NCI-H510A (cell line): ENCODE measurements around the gene PATL2.
"Not testable (repeated sequence)": the region's sequence is repeated elsewhere in the genome, so short reads cannot be mapped to it uniquely, and the experiment has no call there.

ENCODE experiments used
- DNase-seq: peaks from one replicate; lab custom pipeline; 2025; lab: John Stamatoyannopoulos, UW

Gene PATL2

DNA sequence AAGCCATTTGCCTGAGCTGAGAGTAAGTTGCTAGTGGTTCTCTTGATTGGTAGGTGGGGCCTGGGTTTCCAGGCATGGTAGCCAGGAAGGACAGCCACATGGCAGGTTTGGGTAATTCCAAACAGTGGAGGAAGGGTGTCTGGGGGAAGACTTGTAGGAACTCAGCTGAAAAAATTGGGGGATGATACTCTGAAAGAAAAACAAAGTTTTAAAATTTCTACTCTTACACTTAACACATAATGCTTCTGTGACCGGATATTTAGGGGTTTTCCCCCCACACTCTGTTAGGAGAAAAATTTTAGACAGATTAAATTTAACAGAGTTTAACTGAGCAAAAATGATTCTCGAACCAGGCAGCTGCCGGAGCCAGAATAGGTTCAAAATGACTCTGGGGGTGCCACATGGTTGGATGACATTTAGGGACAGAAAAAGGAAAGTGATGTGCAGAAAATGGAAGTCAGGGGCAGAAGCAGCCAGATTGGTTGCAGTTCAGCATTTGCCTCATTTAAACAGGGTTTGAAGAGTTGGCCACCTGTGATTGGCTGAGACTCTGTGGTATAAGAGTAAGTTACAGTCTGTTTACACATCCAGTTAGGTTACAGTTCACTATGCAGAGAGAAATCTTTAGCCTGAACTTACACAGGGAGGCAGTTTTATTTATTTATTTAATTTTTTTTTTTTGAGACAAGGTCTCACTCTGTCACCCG is 8.3 kb upstream of the PATL2 start:
- no peak for DNase-seq

DNA sequence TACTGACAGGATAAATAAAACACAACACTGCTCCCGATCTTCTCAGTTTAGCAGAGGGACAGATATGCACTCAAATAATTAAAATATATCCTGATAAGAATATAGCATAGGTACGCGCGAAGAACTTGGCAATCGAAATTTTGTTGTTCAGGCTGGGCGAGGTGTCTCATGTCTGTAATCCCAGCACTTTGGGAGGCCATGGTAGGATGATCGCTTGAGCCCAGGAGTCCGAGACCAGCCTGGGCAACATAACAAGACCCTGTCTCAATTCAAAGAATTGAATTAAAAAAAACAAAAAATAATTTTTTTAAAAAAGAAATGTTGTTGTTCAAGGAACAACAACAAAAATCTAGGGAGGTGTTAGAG is 7.8 kb upstream of the PATL2 start:
- no peak for DNase-seq

DNA sequence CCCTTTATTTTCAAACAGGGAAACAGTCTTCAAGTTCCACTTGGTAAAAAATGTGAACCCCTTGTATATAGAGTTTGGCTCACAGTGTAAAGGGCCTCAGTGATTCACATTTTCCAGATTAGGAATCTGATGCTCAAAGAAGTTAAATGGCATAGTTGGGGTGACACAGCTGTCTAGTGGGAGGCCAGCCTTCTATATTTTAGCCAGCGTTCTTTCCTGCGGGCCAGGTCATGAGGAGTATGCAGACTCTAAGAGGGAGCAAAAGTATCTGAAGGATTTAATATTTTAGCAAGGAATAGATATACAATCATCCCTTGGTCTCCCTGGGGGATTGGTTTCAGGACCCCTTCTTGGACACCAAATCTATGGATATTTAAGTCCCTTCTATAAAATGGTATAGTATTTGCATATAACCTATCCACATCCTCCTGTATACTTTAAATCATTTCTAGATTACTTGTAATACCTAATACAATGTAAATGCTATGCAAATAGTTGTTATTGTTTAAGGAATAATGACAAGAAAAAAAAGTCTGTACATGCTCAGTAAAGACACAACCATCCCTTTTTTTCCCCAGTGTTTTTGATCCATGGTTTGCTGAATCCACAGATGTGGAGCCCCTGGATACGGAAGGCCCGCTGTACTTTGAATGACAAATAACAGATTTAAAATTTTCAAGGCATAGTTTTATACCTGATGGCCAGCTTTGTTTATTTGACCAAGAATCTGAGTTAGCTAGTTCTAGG is 7.2 kb upstream of the PATL2 start:
- no peak for DNase-seq

DNA sequence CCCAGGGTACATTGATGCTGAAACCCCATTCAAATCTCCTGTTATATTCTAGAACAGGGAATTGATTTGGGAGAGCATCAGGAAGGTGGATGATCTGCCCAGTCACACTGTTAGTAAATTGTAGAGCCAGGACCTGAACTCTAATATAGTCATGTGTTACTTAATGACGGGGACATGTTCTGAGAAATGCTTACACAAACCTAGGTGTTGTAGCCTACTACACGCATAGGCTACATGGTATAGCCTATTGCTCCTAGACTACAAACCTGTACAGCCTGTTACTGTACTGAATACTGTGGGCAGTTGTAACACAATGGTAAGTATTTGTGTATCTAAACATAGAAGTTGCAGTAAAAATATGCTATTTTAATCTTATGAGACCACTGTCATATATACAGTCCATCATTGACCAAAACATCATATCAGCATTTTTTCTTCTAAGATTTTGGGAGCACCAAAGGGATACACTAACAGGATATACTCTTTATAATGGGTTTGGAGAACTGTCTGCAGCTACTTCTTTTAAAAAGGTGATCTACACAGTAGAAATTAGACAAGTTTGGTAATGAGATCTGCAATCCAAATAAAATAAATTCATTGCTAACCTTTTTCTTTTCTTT is 6.0 kb upstream of the PATL2 start:
- DNase-seq, result no peak

DNA sequence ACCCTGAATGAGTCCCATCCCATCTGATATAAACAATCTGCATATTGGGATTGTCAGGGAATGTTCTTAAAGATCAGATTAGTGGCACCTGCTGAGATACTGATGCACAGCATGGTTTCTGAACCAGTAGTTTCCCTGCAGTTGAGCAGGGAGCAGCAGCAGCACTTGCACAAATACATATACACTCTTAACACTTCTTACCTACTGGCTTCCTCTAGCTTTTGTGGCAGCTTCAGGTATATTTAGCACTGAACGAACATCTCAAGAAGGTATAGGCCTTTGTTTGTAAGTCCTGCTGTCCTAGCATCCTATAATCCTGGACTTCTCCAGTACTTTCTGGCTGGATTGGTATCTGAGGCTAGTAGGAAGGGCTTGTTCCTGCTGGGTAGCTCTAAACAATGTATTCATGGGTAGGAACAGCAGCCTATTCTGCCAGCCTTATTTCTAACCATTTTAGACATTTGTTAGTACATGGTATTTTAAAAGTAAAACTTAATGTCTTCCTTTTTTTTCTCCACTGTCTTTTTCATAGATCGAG is 4.7 kb upstream of the PATL2 start:
- no peak for DNase-seq

DNA sequence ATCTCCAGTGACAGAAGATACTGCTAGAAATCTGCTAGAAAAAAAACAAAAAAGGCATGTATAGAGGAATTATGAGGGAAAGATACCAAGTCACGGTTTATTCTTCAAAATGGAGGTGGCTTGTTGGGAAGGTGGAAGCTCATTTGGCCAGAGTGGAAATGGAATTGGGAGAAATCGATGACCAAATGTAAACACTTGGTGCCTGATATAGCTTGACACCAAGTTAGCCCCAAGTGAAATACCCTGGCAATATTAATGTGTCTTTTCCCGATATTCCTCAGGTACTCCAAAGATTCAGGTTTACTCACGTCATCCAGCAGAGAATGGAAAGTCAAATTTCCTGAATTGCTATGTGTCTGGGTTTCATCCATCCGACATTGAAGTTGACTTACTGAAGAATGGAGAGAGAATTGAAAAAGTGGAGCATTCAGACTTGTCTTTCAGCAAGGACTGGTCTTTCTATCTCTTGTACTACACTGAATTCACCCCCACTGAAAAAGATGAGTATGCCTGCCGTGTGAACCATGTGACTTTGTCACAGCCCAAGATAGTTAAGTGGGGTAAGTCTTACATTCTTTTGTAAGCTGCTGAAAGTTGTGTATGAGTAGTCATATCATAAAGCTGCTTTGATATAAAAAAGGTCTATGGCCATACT is 4.1 kb upstream of the PATL2 start:
- DNase-seq, result no peak

DNA sequence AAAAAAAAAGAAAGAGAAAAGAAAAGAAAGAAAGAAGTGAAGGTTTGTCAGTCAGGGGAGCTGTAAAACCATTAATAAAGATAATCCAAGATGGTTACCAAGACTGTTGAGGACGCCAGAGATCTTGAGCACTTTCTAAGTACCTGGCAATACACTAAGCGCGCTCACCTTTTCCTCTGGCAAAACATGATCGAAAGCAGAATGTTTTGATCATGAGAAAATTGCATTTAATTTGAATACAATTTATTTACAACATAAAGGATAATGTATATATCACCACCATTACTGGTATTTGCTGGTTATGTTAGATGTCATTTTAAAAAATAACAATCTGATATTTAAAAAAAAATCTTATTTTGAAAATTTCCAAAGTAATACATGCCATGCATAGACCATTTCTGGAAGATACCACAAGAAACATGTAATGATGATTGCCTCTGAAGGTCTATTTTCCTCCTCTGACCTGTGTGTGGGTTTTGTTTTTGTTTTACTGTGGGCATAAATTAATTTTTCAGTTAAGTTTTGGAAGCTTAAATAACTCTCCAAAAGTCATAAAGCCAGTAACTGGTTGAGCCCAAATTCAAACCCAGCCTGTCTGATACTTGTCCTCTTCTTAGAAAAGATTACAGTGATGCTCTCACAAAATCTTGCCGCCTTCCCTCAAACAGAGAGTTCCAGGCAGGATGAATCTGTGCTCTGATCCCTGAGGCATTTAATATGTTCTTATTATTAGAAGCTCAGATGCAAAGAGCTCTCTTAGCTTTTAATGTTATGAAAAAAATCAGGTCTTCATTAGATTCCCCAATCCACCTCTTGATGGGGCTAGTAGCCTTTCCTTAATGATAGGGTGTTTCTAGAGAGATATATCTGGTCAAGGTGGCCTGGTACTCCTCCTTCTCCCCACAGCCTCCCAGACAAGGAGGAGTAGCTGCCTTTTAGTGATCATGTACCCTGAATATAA is 2.2 kb upstream of the PATL2 start:
- DNase-seq, result no peak

DNA sequence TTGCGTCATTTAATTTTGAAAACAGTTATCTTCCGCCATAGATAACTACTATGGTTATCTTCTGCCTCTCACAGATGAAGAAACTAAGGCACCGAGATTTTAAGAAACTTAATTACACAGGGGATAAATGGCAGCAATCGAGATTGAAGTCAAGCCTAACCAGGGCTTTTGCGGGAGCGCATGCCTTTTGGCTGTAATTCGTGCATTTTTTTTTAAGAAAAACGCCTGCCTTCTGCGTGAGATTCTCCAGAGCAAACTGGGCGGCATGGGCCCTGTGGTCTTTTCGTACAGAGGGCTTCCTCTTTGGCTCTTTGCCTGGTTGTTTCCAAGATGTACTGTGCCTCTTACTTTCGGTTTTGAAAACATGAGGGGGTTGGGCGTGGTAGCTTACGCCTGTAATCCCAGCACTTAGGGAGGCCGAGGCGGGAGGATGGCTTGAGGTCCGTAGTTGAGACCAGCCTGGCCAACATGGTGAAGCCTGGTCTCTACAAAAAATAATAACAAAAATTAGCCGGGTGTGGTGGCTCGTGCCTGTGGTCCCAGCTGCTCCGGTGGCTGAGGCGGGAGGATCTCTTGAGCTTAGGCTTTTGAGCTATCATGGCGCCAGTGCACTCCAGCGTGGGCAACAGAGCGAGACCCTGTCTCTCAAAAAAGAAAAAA is 1.4 kb upstream of the PATL2 start:
- peak; percentile 26 for DNase-seq

DNA sequence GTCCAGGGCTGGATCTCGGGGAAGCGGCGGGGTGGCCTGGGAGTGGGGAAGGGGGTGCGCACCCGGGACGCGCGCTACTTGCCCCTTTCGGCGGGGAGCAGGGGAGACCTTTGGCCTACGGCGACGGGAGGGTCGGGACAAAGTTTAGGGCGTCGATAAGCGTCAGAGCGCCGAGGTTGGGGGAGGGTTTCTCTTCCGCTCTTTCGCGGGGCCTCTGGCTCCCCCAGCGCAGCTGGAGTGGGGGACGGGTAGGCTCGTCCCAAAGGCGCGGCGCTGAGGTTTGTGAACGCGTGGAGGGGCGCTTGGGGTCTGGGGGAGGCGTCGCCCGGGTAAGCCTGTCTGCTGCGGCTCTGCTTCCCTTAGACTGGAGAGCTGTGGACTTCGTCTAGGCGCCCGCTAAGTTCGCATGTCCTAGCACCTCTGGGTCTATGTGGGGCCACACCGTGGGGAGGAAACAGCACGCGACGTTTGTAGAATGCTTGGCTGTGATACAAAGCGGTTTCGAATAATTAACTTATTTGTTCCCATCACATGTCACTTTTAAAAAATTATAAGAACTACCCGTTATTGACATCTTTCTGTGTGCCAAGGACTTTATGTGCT is 721 bp upstream of the PATL2 start:
- no peak for DNase-seq

DNA sequence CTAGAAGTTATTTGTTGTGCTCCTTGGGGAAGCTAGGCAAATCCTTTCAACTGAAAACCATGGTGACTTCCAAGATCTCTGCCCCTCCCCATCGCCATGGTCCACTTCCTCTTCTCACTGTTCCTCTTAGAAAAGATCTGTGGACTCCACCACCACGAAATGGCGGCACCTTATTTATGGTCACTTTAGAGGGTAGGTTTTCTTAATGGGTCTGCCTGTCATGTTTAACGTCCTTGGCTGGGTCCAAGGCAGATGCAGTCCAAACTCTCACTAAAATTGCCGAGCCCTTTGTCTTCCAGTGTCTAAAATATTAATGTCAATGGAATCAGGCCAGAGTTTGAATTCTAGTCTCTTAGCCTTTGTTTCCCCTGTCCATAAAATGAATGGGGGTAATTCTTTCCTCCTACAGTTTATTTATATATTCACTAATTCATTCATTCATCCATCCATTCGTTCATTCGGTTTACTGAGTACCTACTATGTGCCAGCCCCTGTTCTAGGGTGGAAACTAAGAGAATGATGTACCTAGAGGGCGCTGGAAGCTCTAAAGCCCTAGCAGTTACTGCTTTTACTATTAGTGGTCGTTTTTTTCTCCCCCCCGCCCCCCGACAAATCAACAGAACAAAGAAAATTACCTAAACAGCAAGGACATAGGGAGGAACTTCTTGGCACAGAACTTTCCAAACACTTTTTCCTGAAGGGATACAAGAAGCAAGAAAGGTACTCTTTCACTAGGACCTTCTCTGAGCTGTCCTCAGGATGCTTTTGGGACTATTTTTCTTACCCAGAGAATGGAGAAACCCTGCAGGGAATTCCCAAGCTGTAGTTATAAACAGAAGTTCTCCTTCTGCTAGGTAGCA is 657 bp downstream of the PATL2 start:
- no peak for DNase-seq

DNA sequence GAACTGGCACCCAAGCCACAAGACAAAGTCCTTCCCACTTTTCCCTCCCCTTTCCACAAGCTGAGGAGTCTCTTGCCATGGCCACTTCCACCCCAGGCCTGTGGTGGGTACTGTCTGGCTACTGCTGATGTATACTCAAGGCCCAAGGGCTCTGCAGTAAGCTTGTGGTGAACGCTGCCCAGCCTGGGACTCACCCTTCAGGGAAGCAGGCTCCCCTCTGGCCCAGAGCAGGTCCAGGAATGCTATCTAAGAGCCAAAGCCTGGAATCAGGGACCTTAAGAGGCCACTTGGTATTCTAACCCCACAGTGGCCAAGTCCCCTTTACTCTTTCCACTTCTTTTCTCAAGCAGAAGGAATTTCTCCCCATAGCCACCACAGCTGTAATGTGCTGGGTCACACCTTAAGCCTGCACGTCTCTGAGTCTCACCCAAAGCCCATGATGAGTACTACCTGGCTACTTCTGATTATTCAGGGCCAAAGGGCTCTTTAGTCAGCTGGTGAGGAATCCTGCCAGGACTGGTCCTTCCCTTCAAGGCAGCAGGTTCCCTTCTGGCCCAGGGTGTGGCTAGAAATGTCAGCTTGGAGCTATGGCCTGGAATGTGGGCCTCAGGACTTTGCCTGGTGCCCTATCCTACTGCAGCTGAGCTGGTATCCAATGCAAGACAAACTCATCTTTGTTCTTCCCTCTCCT is 4.0 kb downstream of the PATL2 start:
- no peak for DNase-seq

DNA sequence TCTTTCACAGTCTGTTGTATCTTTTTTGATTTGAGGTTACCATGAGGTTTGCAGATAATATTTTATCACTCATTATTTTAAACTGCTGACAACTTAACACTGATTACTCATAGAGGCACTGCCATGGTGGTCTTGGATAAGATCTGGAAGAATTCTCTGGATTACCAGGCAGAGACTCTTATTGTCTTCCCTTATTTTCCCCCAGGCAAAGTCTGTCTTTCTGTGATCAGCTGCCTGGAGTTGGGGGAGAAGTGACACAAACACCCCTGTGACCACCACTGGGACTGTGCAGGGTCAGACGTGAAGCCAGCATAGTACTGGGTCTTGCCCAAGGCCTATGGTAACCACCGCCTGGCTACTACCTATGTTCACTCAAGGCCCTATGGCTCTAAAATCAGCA is 4.7 kb downstream of the PATL2 start:
- no peak for DNase-seq

DNA sequence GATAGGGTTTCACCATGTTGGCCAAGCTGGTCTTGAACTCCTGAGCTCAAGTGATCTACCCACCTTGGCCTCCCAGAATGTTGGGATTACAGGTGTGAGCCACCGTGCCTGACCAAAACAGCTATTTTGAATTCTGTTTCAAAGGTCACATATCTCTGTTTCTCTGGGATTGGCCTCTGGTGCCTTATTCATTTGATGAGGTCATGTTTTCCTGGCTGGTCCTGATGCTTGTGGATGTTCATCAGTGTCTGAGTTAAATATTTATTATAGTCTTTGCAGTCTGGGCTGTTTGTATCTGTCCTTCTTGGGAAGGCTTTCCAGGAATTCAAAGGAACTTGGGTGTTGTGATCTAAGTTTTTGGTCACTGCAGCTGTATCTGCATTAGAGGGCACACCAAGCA is 5.1 kb downstream of the PATL2 start:
- DNase-seq, result no peak

DNA sequence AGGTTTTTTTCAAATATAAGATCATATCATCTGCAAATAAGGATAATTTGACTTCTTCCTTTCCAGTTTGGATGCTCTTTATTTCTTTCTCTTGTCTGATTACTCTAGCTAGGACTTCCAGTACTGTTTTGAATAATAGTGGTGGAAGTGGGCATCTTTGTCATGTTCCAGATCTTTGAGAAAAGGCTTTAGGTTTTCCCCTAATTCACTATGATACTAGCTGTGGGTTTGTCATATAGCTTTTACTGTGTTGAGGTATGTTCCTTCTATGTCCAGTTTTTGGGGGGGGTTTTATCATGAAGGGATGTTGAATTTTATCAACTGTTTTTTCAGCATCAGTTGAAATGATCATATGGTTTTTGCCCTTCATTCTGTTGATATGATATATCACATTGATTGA is 10.4 kb downstream of the PATL2 start:
- DNase-seq, result not testable (repeated sequence)

DNA sequence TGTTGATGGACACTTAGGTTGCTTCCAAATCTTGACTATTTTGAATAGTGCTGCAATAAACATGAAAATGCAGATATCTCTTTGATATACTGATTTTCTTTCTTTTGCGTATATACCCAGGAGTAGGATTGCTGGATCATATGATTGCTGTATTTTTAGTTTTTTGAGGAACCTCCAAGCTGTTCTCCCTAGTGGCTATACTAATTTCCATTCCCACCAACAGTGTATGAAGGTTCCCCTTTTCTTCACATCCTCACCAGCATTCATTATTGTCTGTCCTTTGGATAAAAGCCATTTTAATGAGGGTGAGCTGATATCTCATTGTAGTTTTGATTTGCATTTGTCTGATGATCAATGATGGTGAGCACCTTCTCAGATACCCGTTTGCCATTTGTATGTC is 12.5 kb downstream of the PATL2 start:
- no peak for DNase-seq

DNA sequence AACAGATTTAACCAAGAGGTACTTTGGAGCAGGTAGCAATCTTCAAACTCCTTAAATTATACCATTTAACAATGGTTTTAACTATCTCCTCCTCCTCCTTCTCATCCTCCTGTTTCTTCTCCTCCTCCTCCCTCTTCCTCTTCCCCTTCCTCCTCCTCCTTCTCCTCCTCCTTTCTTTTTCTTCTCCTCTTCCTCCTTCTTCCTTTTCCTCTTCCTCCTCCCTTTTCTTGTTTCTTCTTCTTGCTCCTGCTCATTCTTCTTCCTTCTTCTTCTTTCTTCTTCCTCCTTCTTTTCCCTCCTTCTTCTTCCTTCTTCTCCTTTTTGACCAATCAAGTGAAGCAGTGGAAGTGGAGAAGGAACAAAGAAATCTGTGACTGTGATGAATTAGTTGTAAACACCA is 14.1 kb downstream of the PATL2 start:
- no peak for DNase-seq

DNA sequence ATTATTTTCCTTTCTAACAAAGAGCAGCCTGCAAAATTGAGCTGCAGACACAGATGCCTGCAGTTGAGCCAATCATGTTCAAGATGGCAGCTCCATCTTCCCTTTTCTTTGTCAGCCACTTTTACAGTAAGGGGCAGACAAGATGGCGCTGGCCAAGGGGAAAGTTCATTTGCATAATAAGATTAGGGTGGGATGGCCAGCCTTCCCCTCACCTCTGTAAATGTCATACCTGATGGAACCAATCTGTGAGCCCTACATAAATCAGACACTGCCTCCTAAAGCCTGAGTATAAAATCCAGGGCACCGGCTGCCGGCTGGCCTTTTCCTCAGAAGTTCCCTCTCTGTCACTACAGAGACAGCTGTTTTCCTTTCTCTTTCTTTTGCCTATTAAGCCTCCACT is 15.8 kb downstream of the PATL2 start:
- DNase-seq, result no peak

DNA sequence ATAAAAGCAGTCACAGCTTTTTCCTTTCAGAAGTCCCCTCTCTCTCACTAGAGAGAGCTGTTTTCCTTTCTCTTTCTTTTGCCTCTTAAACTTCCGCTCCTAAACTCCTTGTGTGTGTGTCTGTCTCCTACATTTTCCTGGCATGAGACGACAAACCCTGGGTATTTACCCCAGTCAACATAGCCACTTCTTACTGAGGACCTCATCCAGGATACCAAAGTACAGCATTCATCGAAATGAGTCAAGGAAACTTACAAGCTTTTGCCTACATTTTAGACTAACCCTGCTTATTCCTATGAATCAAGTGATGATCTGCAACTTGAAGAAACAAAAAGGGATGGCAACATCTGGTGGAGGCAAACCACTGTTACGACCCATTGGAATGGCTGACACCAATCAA is 16.7 kb downstream of the PATL2 start:
- no peak for DNase-seq

DNA sequence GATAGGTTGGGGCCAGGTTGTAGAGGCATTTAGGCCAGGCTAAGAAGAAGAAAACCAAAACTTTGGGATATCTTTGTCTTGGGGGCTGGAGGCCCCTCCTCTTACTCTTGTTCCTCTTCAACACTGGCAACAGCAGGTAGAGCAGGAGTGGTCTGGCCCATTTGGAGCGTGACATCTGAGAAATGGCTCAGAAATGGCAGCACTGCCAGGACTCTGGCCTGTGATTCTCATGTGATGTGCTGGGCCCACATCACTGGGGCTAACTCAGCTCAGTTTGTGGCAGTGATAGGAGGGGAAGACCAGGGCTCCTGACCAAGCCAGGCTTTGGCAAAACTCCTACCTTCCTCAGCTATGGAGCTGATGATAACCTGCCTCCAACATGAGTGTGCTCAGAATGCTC is 18.5 kb downstream of the PATL2 start:
- DNase-seq, result no peak
